ENCODE results near the gene HYCC2. TPM values are rescaled to one million over a fixed set of nuclear protein-coding genes. Genes with fewer than 3 reads are reported as not detected.
"Not testable (repeated sequence)": the region's sequence is repeated elsewhere in the genome, so short reads cannot be mapped to it uniquely, and the experiment has no call there.

HYCC2 gene
- total and polyA plus RNA-seq, 10 donors = 3.2 to 68.9 (median 42.7) TPM

GRCh38 chr2:201049455-201049854 lies 22.0 kb downstream of the HYCC2 start:
- intact Hi-C loops (cut with DNase I; ENCODE audit: low total_unique reads) = no loop called here
- WGBS, 5 donors = 93 to 97% (median 95%) methylated on average over 11 of the region's 11 CpGs
- no peak for DNase-seq

DNA sequence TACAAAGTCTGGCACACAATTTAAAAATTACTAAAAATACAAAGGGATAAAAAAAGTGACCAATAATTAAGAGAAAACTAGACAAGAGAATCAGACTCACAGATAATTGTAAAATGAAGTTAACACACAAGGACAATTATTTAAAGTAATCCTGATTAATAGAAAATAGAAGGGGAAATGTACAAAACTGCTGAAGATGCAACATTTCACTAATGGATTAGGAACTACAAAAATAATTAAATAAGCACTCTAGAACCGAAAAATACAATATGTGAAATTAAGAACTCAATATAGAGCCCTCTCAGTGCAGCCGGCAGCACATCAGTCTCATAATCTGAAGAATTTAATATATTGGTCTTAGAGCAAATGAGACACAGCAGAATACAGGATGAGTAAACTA lies 24.6 kb downstream of the HYCC2 start:
- H3K36me3 ChIP-seq = peaks cover 0 to 36% (median 3%) of the 10 kb centered on the region in 6 donors
- H3K27ac ChIP-seq = no peak overlapping the region
- TF ChIP-seq POLR2AphosphoS5 (IDR thresholded peaks at IDR 0.05) (no peak), POLR2A (IDR thresholded peaks at IDR 0.05) (no peak)
- TF ChIP-seq, protein P1, sequence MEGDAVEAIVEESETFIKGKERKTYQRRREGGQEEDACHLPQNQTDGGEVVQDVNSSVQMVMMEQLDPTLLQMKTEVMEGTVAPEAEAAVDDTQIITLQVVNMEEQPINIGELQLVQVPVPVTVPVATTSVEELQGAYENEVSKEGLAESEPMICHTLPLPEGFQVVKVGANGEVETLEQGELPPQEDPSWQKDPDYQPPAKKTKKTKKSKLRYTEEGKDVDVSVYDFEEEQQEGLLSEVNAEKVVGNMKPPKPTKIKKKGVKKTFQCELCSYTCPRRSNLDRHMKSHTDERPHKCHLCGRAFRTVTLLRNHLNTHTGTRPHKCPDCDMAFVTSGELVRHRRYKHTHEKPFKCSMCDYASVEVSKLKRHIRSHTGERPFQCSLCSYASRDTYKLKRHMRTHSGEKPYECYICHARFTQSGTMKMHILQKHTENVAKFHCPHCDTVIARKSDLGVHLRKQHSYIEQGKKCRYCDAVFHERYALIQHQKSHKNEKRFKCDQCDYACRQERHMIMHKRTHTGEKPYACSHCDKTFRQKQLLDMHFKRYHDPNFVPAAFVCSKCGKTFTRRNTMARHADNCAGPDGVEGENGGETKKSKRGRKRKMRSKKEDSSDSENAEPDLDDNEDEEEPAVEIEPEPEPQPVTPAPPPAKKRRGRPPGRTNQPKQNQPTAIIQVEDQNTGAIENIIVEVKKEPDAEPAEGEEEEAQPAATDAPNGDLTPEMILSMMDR (IDR thresholded peaks at IDR 0.05 in 8 of 11, conservative IDR thresholded peaks at IDR 0.05 in 3 of 11) = no peak
- DNase-seq = no peak
- H3K4me1 ChIP-seq = peaks cover 0 to 22% (median 2%) of the 10 kb centered on the region in 6 donors
- no peaks in the 10 kb centered on the region for H3K27me3 ChIP-seq (replicated peaks in 1 of 7)
- intact Hi-C loops (cut with DNase I; ENCODE audit: low total_unique reads) = no loop called here
- H3K9me3 ChIP-seq = peaks cover 0 to 15% (median 8%) of the 10 kb centered on the region in 8 donors
- no peak overlapping the region for H3K4me3 ChIP-seq
- 86 to 96% (median 92%) methylated on average over 2 of the region's 2 CpGs for WGBS, 5 donors

More at GRCh38 chr2:201049455-201049854, 22.0 kb downstream of the HYCC2 start:
- TF ChIP-seq, protein P1 (IDR thresholded peaks at IDR 0.05 in 8 of 11, conservative IDR thresholded peaks at IDR 0.05 in 3 of 11) = no peak
- TF ChIP-seq POLR2AphosphoS5 (IDR thresholded peaks at IDR 0.05) = no peak
- TF ChIP-seq POLR2A (IDR thresholded peaks at IDR 0.05) = no peak
- Histone ChIP-seq H3K9me3 (peaks cover 0 to 15% (median 8%) of the 10 kb centered on the region in 8 donors), H3K27me3 (replicated peaks in 1 of 7) (no peaks in the 10 kb centered on the region), H3K36me3 (peaks cover 0 to 37% (median 3%) of the 10 kb centered on the region in 6 donors), H3K4me1 (peaks cover 0 to 38% (median 5%) of the 10 kb centered on the region in 6 donors), H3K4me3 (no peak overlapping the region), H3K27ac (no peak overlapping the region)

DNA sequence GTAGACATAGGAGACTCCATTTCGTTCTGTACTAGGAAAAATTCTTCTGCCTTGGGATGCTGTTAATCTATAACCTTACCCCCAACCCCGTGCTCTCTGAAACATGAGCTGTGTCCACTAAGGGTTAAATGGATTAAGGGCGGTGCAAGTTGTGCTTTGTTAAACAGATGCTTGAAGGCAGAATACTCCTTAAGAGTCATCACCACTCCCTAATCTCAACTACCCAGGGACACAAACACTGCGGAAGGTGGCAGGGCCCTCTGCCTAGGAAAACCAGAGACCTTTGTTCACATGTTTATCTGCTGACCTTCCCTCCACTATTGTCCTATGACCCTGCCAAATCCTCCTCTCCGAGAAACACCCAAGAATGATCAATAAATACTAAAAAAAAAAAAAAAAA lies 28.4 kb downstream of the HYCC2 start:
- H3K27ac ChIP-seq; H3K4me1 ChIP-seq; H3K27me3 ChIP-seq (replicated peaks in 1 of 7); intact Hi-C loops (cut with DNase I; ENCODE audit: low total_unique reads); DNase-seq; H3K4me3 ChIP-seq: not testable (repeated sequence)
- WGBS, 5 donors = 90 to 96% (median 92%) methylated on average over 5 of the region's 5 CpGs
- peaks cover 0 to 16% (median 10%) of the 10 kb centered on the region in 8 donors for H3K9me3 ChIP-seq
- peaks cover 0 to 65% (median 3%) of the 10 kb centered on the region in 6 donors for H3K36me3 ChIP-seq

DNA sequence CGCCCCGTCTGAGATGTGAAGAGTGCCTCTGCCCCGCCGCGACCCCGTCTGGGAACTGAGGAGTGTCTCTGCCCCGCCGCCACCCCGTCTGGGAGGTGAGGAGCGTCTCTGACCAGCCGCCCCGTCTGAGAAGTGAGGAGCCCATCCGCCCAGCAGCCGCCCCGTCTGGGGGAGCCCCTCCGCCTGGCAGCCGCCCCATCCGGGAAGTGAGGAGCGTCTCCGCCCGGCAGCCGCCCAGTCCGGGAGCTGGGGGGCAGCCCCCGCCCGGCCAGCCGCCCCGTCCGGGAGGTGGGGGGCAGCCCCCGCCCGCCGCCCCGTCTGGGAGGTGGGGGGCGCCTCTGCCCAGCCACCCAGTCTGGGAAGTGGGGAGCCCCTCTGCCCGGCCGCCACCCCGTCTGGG lies 29.0 kb downstream of the HYCC2 start:
- peaks cover 0 to 65% (median 3%) of the 10 kb centered on the region in 6 donors for H3K36me3 ChIP-seq
- H3K27me3 ChIP-seq (replicated peaks in 1 of 7); H3K4me1 ChIP-seq; intact Hi-C loops (cut with DNase I; ENCODE audit: low total_unique reads); H3K4me3 ChIP-seq; DNase-seq; H3K27ac ChIP-seq: not testable (repeated sequence)
- 97 to 100% (median 98%) methylated on average over 4 to 36 of the region's 36 CpGs for WGBS, 5 donors
- H3K9me3 ChIP-seq = peaks cover 0 to 12% (median 5%) of the 10 kb centered on the region in 8 donors

DNA sequence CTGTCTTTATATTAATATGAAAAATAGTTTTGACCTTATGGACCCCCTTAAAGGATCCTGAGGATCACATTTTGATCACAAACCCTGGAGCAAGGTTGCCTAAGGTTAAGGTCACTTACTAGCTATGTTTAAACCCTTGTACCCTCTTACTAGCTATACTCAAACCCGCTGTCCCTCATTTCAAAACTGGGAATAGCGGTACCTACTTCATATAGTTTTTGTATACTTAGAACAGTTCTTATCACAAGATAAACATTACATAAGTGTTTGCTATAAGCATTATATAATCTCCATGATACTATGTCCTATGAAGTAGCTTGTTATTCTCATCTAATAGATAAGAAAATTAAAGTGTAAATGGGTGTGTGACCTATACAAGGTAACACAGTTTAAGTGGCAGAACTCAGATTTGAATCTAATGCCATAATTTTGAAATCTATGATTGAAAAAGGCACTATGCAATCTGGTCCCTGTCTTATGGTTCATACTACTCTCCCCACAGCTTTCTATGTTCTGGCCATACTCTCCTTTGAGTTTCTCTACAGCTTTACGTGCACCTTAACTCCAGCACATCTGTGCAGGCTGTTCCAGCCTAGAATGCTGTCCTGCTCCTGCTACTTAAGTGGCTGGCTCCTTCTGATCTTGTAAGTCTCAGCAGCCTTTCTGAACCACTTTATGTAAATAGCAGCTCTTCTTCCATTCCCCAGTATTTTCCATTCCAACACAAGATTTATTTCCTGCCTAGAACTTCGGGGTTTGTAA lies 30.4 kb downstream of the HYCC2 start:
- Histone ChIP-seq H3K4me3 (no peak overlapping the region), H3K4me1 (peaks cover 0 to 6% (median 0%) of the 10 kb centered on the region in 6 donors), H3K27me3 (replicated peaks in 1 of 7) (no peaks in the 10 kb centered on the region), H3K9me3 (peaks cover 0 to 8% (median 0%) of the 10 kb centered on the region in 8 donors), H3K27ac (no peak overlapping the region), H3K36me3 (peaks cover 0 to 65% (median 3%) of the 10 kb centered on the region in 6 donors)
- intact Hi-C loops (cut with DNase I; ENCODE audit: low total_unique reads) = no loop called here
- 81 to 87% (median 83%) methylated on average over 4 of the region's 4 CpGs for WGBS, 5 donors
- TF ChIP-seq POLR2AphosphoS5 (IDR thresholded peaks at IDR 0.05) (no peak), POLR2A (IDR thresholded peaks at IDR 0.05) (no peak)
- TF ChIP-seq, protein P1 (IDR thresholded peaks at IDR 0.05 in 8 of 11, conservative IDR thresholded peaks at IDR 0.05 in 3 of 11) = no peak
- DNase-seq = no peak

Data from spleen (tissue), 11 donors.